HG03097 (cell line): Measurements from ENCODE around the gene TOP1.
"Not testable (repeated sequence)": the region's sequence is repeated elsewhere in the genome, so short reads cannot be mapped to it uniquely, and the experiment has no call there.

Experiments used
- ATAC-seq: cut with Tn5 transposase; IDR thresholded peaks from one replicate; pipeline ENCODE4 v1.9.1; 2021; ENCODE audit not compliant: unreplicated experiment, low FRiP score

The TOP1 gene

GRCh38 chr20:41086402-41087324 lies 58.0 kb downstream of the TOP1 start:
- no peak for ATAC-seq

GRCh38 chr20:41087325-41087685 lies 58.7 kb downstream of the TOP1 start:
- no peak for ATAC-seq

DNA sequence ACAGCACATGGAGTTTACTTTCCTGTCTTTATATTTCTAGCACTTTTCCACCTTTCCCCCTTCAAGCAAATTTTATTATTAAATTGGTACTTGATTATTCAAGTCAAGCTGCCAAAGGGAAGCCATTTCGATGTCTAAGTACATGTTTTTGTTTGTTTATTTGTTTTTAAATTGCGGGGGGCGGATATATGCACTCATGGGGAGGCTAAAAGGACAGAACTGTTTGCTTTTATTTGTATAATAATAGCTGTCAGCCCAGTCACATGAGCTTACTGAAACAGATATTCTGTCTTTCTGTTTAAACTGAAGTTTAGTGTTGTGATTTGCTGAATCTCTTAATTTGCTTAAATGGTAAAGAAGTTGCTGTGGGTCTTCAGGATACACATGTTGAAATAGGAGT lies 59.2 kb downstream of the TOP1 start:
- no peak for ATAC-seq

- no peak for ATAC-seq
Measured at GRCh38 chr20:41089555-41089954, 60.9 kb downstream of the TOP1 start.

GRCh38 chr20:41091927-41092326 lies 63.3 kb downstream of the TOP1 start:
- ATAC-seq: no peak

DNA sequence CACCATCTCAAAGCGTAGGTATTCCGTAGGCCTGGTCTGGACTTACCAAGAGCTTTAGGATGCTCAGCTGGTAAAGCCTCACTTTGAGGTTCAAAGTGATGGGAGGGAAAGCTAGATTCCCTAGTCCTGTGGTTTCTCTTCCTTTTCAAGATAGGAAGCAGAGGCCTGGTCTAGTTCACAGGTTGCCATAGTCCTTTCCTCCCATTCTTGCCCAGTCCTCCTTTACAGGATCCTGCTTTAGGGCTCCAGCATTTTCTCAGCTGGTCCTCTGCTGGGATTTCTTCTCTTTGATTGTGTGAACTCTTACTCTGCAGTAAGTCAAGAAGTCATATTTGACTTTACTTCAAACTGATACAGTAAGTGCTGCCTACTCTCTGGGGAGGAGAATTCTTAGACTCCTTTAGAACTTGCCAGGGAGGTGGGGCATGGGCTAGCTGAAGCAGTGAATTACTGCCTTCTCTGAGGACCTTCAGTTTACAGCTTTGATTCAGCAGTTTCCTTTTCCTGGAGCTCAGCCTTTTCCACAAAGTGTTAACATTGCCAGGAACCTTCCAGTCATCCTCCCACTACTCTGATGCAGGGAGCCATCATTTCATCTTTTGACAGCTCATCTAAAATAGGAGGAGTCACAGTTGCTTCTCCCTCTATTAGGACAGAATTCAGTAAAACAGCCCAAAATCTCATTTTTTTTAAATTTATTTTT lies 65.9 kb downstream of the TOP1 start:
- ATAC-seq: no peak

DNA sequence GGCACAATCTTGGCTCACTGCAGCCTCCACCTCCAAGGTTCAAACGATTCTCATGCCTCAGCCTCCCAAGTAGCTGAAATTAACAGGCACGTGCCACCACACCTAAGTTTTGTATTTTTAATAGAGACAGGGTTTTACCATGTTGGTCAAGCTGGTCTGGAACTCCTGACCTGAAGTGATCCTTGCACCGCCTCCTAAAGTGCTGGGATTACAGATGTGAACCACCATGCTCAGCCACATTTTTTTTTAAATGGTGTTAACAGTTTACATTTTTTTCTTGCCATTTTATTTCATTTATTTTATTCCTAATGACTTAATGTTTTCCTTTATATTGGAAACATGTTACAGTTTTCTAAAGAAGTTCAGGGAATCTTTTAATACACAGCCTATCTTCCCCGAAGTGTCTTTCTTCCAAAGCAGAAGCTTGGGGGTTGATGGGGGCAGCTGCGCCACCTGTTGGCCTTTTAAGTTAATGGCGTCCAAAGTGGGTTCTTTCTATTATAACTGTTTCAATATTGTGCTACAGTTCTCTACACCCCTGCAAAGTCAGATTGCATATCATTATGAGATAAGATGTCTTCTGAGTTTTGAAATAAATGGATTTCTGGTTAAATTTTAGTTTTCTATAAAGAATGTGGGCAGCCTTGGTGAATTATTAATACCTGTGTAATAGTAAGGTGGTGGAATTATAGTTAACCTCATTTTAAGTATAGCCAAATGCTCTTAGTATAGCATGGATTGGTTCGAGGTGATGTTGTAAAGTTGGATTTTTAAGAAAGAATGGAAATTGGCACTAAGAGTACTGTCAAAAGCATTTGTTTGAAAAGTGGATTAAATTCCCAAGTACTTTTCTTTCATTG lies 66.7 kb downstream of the TOP1 start:
- ATAC-seq: no peak

DNA sequence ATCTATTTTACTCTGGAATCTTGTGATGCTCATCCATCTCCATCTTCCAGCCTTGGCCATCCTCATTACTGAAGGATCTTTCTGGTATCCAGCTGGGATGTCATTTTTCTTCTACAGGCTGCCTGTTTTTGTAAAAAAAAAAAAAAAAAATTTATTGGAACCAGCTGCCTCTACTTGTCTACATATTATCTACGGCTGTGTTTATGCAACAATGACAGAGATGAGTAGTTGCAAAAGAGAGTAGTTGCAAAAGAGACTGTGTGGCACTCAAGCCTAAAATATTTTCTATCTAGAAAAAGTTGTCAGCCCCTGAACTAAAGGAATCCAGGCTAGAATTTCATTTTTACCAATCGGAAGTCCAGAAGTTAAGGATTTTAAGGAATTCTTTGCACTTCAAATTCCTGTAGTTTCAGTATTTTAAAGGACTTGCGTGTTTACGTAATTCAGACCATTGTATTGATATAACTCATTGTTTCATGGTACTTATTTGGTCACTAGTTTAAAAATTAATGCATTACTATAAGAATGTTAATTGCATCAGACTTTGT lies 70.2 kb downstream of the TOP1 start:
- ATAC-seq: no peak

DNA sequence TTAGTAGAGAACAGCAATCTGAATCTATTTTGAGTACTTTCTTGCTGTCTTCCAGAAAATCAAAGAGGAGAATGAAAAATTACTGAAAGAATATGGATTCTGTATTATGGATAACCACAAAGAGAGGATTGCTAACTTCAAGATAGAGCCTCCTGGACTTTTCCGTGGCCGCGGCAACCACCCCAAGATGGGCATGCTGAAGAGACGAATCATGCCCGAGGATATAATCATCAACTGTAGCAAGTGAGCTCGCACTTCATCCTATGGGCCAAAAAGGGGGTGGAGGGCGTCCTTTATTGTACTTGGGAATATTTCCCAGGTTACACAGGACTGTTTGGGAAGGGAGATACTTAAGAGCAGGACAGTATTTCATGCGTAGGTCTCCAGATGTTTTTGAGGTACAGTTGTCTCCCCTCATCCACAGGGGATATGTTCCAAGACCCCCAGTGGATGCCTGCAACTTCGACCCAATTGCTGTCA lies 71.4 kb downstream of the TOP1 start:
- ATAC-seq: no peak

GRCh38 chr20:41101660-41102059 lies 73.0 kb downstream of the TOP1 start:
- ATAC-seq: no peak

DNA sequence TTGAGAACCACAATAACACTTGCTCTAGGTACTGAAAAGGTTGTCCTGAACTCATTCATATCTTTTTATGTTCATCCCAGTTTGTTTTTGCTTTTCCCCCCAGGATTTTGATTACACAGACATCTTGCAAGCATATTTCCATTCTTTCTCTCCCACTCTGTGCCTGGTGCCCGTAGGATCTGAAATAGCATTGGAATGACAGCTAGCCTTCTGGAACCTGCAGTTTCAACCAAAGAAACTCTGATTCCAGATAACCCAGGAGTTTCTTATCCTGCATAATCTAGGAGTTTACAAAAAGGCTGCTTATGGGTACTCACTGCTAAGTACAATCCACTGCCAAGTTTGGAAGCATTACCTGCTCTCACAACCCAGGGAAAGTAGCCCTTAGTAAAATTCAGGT lies 79.9 kb downstream of the TOP1 start:
- ATAC-seq: no peak

DNA sequence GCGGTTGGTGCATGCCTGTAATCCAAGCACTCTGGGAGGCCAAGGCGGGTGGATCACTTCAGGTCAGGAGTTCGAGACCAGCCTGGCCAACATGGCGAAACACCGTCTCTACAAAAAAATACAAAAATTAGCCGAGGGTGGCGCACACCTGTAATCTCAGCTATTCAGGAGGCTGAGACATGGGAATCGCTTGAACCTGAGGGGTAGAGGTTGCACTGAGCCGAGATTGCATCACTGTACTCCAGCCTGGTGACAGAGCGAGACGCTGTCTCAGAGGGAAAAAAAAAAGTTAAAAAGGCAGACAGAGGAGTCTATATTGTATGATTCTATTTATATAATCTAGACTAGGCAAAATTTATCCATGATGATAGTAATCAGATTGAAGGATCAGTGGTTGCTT lies 81.4 kb downstream of the TOP1 start:
- no peak for ATAC-seq

- ATAC-seq: no peak
Measured at GRCh38 chr20:41110930-41111577, 82.4 kb downstream of the TOP1 start.

DNA sequence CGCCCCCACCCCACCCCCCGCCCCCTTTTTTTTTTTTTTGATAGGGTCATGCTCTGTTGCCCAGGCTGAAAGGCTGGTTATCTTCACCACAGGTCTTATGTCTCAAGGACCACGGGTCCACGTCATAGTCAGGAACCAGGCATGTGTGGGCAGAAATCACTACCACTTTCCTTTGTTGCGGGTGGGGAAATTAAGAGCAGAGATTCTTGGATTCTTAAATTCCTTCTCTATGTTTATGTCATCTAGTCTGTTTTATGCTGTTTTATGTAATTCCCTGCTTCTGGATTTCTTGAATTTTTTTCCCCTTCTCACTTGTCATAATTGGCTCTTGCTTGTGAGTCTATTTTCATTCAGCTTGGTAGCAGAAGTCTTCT lies 82.9 kb downstream of the TOP1 start:
- ATAC-seq: no peak

DNA sequence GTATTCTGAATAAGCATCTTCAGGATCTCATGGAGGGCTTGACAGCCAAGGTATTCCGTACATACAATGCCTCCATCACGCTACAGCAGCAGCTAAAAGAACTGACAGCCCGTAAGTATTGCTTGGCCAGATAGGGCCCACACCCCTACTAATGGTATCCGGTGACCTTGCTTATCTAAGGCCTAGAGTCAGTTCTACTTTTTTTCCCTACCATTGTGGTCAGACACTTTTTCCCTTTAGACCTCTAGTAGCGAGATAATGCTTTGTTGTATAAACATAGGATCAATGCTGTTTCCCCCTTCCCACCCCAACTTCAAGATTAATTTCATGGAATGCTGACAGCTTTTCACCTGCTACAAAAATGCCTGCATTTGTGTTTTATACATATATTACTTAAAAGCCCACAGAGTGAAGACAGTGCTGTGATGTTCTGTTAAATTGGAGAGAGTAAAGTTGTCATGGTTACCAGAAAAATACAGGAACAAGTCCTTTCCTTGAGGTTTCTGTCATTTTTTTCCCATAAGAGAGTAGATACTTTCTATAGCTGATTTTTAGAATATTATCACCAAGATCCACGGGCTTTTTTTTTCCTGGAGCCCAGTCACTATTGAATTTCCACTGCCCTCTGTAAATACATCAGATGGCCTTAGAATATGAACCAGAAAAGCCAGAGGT lies 87.8 kb downstream of the TOP1 start:
- no peak for ATAC-seq

GRCh38 chr20:41118159-41118558 lies 89.5 kb downstream of the TOP1 start:
- not testable (repeated sequence) for ATAC-seq

- no peak for ATAC-seq
Measured at GRCh38 chr20:41118632-41119031, 90.0 kb downstream of the TOP1 start.

- ATAC-seq: no peak
Measured at GRCh38 chr20:41119614-41120561, 91.3 kb downstream of the TOP1 start.

DNA sequence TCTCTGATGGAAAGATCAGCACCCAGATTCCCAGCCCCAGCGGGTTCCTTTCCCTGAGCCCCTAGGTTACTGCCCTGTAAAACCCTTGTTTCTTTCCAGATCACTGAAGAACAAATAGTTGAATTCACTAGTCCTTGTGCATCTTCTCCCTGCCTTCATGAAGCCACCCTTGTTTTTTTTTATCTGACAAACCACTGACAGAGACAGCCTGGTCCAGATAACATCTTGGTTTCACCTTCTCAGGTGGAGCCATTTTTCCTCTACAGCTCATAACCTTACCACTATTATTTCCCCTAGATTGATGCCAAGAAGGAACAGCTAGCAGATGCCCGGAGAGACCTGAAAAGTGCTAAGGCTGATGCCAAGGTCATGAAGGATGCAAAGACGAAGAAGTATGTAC lies 92.8 kb downstream of the TOP1 start:
- no peak for ATAC-seq
